SH-SY5Y (cell line): ENCODE results near the gene PLSCR1.

Experiments
- GATA2 ChIP-seq: IDR thresholded peaks from 2 replicates; pipeline ENCODE4 v1.6.1; 2011; ENCODE audit warnings: mild to moderate bottlenecking, low read depth, low read length
- GATA3 ChIP-seq: IDR thresholded peaks from 2 replicates; pipeline ENCODE4 v1.6.1; 2011; ENCODE audit warnings: low read depth, mild to moderate bottlenecking, low read length, moderate library complexity

- TF ChIP-seq GATA3: no peak
- TF ChIP-seq GATA2: no peak
Measured at GRCh38 chr3:146529021-146529420, 15.4 kb downstream of the PLSCR1 start.
